HG03060 (cell line): Measurements from ENCODE around the gene CD82.
"Not testable (repeated sequence)": the region's sequence is repeated elsewhere in the genome, so short reads cannot be mapped to it uniquely, and the experiment has no call there.

Source experiments
- ATAC-seq: cut with Tn5 transposase; IDR thresholded peaks from one replicate; pipeline ENCODE4 v1.9.1; 2021; ENCODE audit warnings: low read depth, moderate number of reproducible peaks; ENCODE audit not compliant: unreplicated experiment

Gene CD82

GRCh38 chr11:44628730-44629700 is 63.6 kb downstream of the CD82 start:
- ATAC-seq, result no peak

GRCh38 chr11:44629732-44630345 is 64.4 kb downstream of the CD82 start:
- ATAC-seq, result no peak

GRCh38 chr11:44630511-44631210 is 65.2 kb downstream of the CD82 start:
- ATAC-seq, result no peak

GRCh38 chr11:44631831-44632230 is 66.4 kb downstream of the CD82 start:
- ATAC-seq, result no peak

GRCh38 chr11:44632466-44633123 is 67.1 kb downstream of the CD82 start:
- ATAC-seq, result no peak

- no peak for ATAC-seq
Observed at GRCh38 chr11:44633641-44634040, 68.2 kb downstream of the CD82 start.

- ATAC-seq, result no peak
Observed at GRCh38 chr11:44634401-44635281, 69.2 kb downstream of the CD82 start.

GRCh38 chr11:44637487-44637886 is 72.0 kb downstream of the CD82 start:
- no peak for ATAC-seq

GRCh38 chr11:44638032-44638431 is 72.6 kb downstream of the CD82 start:
- ATAC-seq, result no peak

GRCh38 chr11:44643217-44643616 is 77.8 kb downstream of the CD82 start:
- no peak for ATAC-seq

GRCh38 chr11:44645827-44646226 is 80.4 kb downstream of the CD82 start:
- no peak for ATAC-seq

GRCh38 chr11:44647255-44647955 is 81.9 kb downstream of the CD82 start:
- ATAC-seq, result not testable (repeated sequence)

GRCh38 chr11:44648109-44648508 is 82.6 kb downstream of the CD82 start:
- ATAC-seq, result no peak

- ATAC-seq, result no peak
Observed at GRCh38 chr11:44651535-44652155, 86.2 kb downstream of the CD82 start.

GRCh38 chr11:44652901-44653644 is 87.6 kb downstream of the CD82 start:
- no peak for ATAC-seq

GRCh38 chr11:44654057-44654456 is 88.6 kb downstream of the CD82 start:
- ATAC-seq, result no peak

- ATAC-seq, result no peak
Observed at GRCh38 chr11:44654596-44654995, 89.1 kb downstream of the CD82 start.
